Muscle of back (tissue), 11 donors: Measurements from ENCODE around the gene LGMN. TPM values are rescaled to one million over a fixed set of nuclear protein-coding genes. Genes with fewer than 3 reads are reported as not detected.
A peak's percentile ranks its signal among the peaks of the same experiment; 100 is the strongest.
"Not testable (repeated sequence)": the region's sequence is repeated elsewhere in the genome, so short reads cannot be mapped to it uniquely, and the experiment has no call there.

Experiments
- DNase-seq, 3 donors: peaks; one replicate each; pipeline versions ENCODE4 v3.0.0 to v3.0.0-alpha.2; 2013
- polyA plus RNA-seq, 10 donors: library from polyadenylated mRNA; unstranded; fragments of 120-200 nt; gene quantifications; one replicate each; pipeline ENCODE4 v1.2.1, GENCODE V29; 2013; ENCODE audit not compliant: insufficient read length in 10 of 10

Gene LGMN
- polyA plus RNA-seq, 10 donors = 62.8 to 98.6 (median 80.2) TPM

GRCh38 chr14:92768236-92768635 lies 19.8 kb upstream of the LGMN start:
- DNase-seq = not testable (repeated sequence)

- DNase-seq = not testable (repeated sequence)
These were observed 15.5 kb upstream of the LGMN start for GRCh38 chr14:92763666-92764631.

- no peak for DNase-seq
These were observed 12.0 kb upstream of the LGMN start for GRCh38 chr14:92760524-92760805.

- DNase-seq = no peak
These were observed 11.5 kb upstream of the LGMN start for GRCh38 chr14:92759679-92760523.

- no peak for DNase-seq
These were observed 10.9 kb upstream of the LGMN start for GRCh38 chr14:92759300-92759678.

- no peak for DNase-seq
These were observed 8.0 kb upstream of the LGMN start for GRCh38 chr14:92756446-92756845.

- DNase-seq = no peak
These were observed 7.1 kb upstream of the LGMN start for GRCh38 chr14:92755495-92755894.

GRCh38 chr14:92754966-92755365 lies 6.5 kb upstream of the LGMN start:
- DNase-seq = no peak

- peak in 1 of 3 donors; percentile 41 for DNase-seq
These were observed 4.8 kb upstream of the LGMN start for GRCh38 chr14:92753250-92753649.

- no peak for DNase-seq
These were observed 3.4 kb upstream of the LGMN start for GRCh38 chr14:92751819-92752218.

GRCh38 chr14:92750994-92751400 lies 2.6 kb upstream of the LGMN start:
- no peak for DNase-seq

- not testable (repeated sequence) for DNase-seq
These were observed 1.8 kb upstream of the LGMN start for GRCh38 chr14:92750222-92750728.

GRCh38 chr14:92747701-92748258 lies 647 bp downstream of the LGMN start:
- peak in 1 of 3 donors; percentile 49 for DNase-seq

GRCh38 chr14:92744198-92744597 lies 4.2 kb downstream of the LGMN start:
- no peak for DNase-seq

GRCh38 chr14:92740440-92740839 lies 8.0 kb downstream of the LGMN start:
- DNase-seq = no peak

GRCh38 chr14:92737619-92738188 lies 10.7 kb downstream of the LGMN start:
- no peak for DNase-seq

GRCh38 chr14:92737206-92737605 lies 11.2 kb downstream of the LGMN start:
- no peak for DNase-seq

- no peak for DNase-seq
These were observed 13.1 kb downstream of the LGMN start for GRCh38 chr14:92735344-92735743.

GRCh38 chr14:92734618-92735017 lies 13.8 kb downstream of the LGMN start:
- DNase-seq = no peak

GRCh38 chr14:92733007-92733406 lies 15.4 kb downstream of the LGMN start:
- DNase-seq = no peak

GRCh38 chr14:92731622-92732115 lies 16.8 kb downstream of the LGMN start:
- no peak for DNase-seq
